Measurements from ENCODE around the gene KLF7.

The KLF7 gene

DNA sequence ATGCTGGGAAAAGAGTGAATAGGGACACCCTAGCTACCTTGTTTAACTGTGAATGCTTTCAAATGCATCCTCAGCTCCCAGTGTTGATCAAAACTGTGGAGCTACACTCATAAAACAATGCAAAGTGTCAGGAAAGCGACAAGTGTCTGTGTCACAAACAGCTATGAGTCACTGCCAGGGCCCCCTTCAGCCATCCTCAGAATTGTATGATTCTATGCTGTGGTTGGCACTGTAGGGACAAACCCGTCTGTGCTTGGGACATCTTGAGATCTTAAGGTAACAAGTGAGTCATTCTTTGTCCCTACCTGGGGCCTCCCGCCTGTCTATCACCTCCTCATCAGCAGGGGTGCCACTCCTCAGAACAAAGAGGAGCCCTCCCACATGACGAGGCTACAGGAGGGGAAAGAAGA, 42.4 kb downstream of the KLF7 start:
- TF ChIP-seq POLR2AphosphoS5 (IDR thresholded peaks at IDR 0.05; ENCODE audit: low read depth, low read length): no peak
- no peak for TF ChIP-seq SPI1 (IDR thresholded peaks at IDR 0.05; ENCODE audit: low read depth, low read length)
- no peak for TF ChIP-seq POU2F2 (IDR thresholded peaks at IDR 0.05; ENCODE audit: low read depth, low read length)
- no peak for TF ChIP-seq TAF1 (IDR thresholded peaks at IDR 0.05; ENCODE audit: low read depth, low read length)
- TF ChIP-seq POLR2A (IDR thresholded peaks at IDR 0.05; ENCODE audit: low read depth, low read length): no peak
- no peak for TF ChIP-seq PAX5 (IDR thresholded peaks at IDR 0.05; ENCODE audit: insufficient read depth, low read length, severe bottlenecking)

DNA sequence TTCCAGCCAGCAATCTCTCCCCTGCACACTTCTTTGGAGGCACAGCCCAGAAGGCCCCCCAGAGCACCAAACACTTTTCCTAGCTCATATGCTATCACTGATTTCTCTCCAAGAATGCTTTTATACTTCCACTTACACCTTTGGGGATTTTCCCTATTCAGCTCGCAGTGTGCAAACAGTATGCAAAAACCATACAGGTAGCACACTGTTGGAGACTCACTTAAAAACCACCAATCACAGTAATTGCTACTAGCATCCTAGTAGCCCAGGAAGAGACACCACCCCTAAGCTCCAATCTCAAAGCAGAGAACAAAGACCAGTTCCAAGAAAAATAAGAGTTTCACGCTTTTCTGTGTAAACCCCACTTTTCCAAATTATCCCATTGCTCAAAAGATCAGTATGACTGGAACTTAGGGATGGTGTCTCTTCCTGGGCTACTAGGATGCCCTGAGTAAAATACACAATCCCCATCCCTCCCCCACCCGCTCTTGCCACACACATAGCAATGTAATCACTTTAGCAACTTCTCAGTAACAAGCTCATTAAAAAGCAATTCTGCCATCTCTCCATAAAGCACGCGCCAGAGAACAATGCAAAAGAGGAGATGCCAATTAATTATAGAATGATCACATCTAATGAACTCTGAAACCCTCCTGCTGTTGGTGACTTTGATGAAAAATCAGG, 43.0 kb downstream of the KLF7 start:
- TF ChIP-seq TAF1 (IDR thresholded peaks at IDR 0.05; ENCODE audit: low read depth, low read length) (no peak), POLR2AphosphoS5 (IDR thresholded peaks at IDR 0.05; ENCODE audit: low read depth, low read length) (no peak)
- FAIRE-seq (no peak), DNase-seq (ENCODE audit: insufficient read length, low spot score) (no peak)

More for the DNA sequence above, 42.4 kb downstream of the KLF7 start:
- FAIRE-seq (no peak), DNase-seq (ENCODE audit: insufficient read length, low spot score) (no peak)

DNA sequence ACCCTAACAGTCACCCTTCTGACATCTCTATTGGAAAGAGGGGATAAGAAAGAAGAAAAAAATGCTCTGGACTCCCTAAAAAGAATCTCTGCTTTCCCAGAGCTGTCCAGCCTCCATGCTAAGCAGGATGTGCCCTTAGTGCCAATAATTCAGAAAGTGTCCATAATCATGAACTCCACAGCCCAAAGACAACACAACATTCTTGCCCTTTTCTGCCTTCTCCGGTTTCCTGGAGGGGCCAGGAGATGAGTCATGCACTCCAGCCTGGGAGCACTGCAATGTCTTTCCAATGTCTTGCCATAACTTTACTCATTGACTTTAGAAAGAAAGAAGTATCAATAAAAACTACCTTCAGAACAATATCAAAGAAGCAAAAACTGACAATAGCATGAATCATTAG, 44.0 kb downstream of the KLF7 start:
- no peak for FAIRE-seq
- no peak for TF ChIP-seq SPI1 (IDR thresholded peaks at IDR 0.05; ENCODE audit: low read depth, low read length)
- no peak for TF ChIP-seq TAF1 (IDR thresholded peaks at IDR 0.05; ENCODE audit: low read depth, low read length)
- no peak for TF ChIP-seq POU2F2 (IDR thresholded peaks at IDR 0.05; ENCODE audit: low read depth, low read length)
- TF ChIP-seq PAX5 (IDR thresholded peaks at IDR 0.05; ENCODE audit: insufficient read depth, low read length, severe bottlenecking): no peak
- no peak for TF ChIP-seq POLR2AphosphoS5 (IDR thresholded peaks at IDR 0.05; ENCODE audit: low read depth, low read length)
- DNase-seq (ENCODE audit: insufficient read length, low spot score): no peak

DNA sequence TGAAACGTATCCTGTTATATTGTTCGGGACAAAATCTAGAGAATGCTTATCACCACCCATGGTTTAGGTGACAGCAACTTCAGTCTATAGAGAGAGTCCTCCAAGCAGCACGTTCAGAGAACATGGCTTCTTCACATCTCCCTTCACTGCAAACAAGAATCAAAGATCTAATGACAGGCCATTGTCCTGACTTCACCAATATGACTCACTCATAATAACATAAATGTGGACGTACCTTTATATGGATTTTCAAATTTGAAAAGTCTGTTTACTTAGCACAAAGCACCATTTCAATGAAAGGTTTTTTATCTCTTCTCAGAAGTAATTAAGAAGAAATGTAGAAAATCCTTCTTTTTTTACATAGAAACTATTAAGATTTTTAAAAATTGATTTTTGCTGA, 46.7 kb downstream of the KLF7 start:
- DNase-seq (ENCODE audit: insufficient read length, low spot score): no peak
- FAIRE-seq: no peak
- TF ChIP-seq POLR2A (IDR thresholded peaks at IDR 0.05; ENCODE audit: low read depth, low read length) (no peak), SPI1 (IDR thresholded peaks at IDR 0.05; ENCODE audit: low read depth, low read length) (no peak), PAX5 (IDR thresholded peaks at IDR 0.05; ENCODE audit: insufficient read depth, low read length, severe bottlenecking) (no peak), POLR2AphosphoS5 (IDR thresholded peaks at IDR 0.05; ENCODE audit: low read depth, low read length) (no peak), TAF1 (IDR thresholded peaks at IDR 0.05; ENCODE audit: low read depth, low read length) (no peak), POU2F2 (IDR thresholded peaks at IDR 0.05; ENCODE audit: low read depth, low read length) (no peak)

DNA sequence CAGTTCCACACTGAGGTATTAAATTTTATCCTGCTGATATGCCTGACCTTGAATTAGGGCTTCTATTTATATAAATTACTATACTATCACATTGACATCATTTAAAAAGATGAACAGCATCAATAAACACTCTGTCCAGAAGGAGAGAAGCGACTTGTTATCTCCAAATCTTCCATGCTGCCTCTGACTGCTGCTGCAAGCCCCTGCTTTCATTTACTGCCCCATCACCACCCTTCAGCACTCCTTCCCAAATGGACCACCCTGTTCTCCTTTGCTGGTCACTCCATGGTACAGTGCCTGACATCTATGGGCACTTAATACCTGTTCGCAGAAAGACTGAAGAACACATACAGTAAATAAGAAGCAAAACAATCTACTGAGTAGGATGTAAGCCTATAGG, 48.1 kb downstream of the KLF7 start:
- TF ChIP-seq POLR2A (IDR thresholded peaks at IDR 0.05; ENCODE audit: low read depth, low read length) (no peak), POLR2AphosphoS5 (IDR thresholded peaks at IDR 0.05; ENCODE audit: low read depth, low read length) (no peak), SPI1 (IDR thresholded peaks at IDR 0.05; ENCODE audit: low read depth, low read length) (no peak), POU2F2 (IDR thresholded peaks at IDR 0.05; ENCODE audit: low read depth, low read length) (no peak), PAX5 (IDR thresholded peaks at IDR 0.05; ENCODE audit: insufficient read depth, low read length, severe bottlenecking) (no peak), TAF1 (IDR thresholded peaks at IDR 0.05; ENCODE audit: low read depth, low read length) (no peak)
- no peak for DNase-seq (ENCODE audit: insufficient read length, low spot score)
- peak; percentile 16 for FAIRE-seq

DNA sequence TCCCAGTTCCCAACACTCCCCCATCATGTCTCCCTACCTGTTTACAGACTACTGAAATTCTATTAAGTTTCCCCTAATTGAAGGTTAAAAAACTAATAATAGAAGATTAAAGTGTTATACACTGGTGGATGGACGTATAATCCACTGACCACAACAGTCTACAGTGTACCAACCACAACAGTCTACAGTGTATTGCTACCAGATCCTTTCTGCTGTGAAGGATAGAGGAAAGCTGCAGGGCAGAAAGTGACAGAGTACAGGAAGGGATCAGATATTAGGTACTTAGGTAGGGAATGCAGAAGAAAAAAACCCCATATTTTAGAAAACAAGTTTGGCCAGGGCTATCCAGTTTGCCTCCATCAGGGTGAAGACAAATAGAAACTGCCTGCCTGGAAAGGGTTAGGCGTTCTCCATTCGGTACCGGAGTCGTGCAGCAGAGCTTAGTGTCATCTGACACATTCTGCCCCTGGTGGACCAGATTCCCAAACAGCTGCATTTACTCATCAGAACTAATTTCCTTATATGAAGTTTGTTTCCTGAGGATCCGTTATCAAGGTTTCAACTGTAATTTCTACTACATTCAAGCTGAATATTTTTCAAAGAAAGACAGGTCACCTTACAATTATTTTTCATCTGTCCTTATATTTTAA, 49.9 kb downstream of the KLF7 start:
- TF ChIP-seq SPI1 (IDR thresholded peaks at IDR 0.05; ENCODE audit: low read depth, low read length) (no peak), TAF1 (IDR thresholded peaks at IDR 0.05; ENCODE audit: low read depth, low read length) (no peak), POU2F2 (IDR thresholded peaks at IDR 0.05; ENCODE audit: low read depth, low read length) (no peak), POLR2AphosphoS5 (IDR thresholded peaks at IDR 0.05; ENCODE audit: low read depth, low read length) (no peak), POLR2A (IDR thresholded peaks at IDR 0.05; ENCODE audit: low read depth, low read length) (no peak), PAX5 (IDR thresholded peaks at IDR 0.05; ENCODE audit: insufficient read depth, low read length, severe bottlenecking) (no peak)
- DNase-seq (ENCODE audit: insufficient read length, low spot score) (no peak), FAIRE-seq (no peak)

DNA sequence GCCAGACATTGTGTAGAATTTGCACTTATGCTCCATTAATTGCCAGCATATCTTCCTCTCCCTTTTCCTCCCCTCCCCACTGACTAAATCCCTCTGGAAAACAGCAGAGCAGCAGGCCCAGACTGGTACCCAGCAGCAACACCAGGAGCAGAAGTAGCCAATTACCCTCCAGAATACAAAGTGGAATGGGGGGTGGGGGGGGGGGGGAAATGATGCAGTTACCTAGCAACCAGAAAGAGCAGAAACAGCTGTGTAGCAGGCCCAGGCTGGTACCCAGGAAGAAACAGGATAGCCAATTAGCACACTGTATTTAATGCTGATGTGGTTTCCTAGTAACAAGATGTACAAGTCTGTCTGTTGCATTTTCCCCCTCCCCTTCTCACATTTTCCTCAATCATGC, 52.3 kb downstream of the KLF7 start:
- FAIRE-seq: no peak
- no peak for TF ChIP-seq POLR2AphosphoS5 (IDR thresholded peaks at IDR 0.05; ENCODE audit: low read depth, low read length)
- no peak for TF ChIP-seq TAF1 (IDR thresholded peaks at IDR 0.05; ENCODE audit: low read depth, low read length)
- TF ChIP-seq POLR2A (IDR thresholded peaks at IDR 0.05; ENCODE audit: low read depth, low read length): no peak
- TF ChIP-seq POU2F2 (IDR thresholded peaks at IDR 0.05; ENCODE audit: low read depth, low read length): no peak
- no peak for TF ChIP-seq PAX5 (IDR thresholded peaks at IDR 0.05; ENCODE audit: insufficient read depth, low read length, severe bottlenecking)
- TF ChIP-seq SPI1 (IDR thresholded peaks at IDR 0.05; ENCODE audit: low read depth, low read length): no peak
- no peak for DNase-seq (ENCODE audit: insufficient read length, low spot score)

DNA sequence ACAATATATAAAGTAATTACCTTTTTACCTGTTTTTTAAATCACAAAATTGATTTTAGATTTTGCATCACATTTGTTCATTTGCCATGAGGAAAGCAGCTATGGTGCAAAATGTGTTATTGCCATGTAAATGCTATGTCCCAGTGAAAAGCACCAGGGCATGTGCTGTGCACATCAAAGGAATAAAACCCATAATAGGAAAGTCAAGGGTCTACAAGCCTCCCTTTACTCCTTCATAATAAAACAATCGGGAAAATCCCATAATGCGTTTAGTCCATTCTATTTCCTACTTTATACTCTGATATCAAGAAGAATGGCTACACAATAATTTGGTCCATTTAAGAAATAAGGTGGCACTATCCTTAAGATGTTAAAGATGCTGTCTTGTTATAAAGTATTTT, 53.0 kb downstream of the KLF7 start:
- FAIRE-seq: no peak
- no peak for DNase-seq (ENCODE audit: insufficient read length, low spot score)
- TF ChIP-seq POLR2A (IDR thresholded peaks at IDR 0.05; ENCODE audit: low read depth, low read length): no peak
- TF ChIP-seq TAF1 (IDR thresholded peaks at IDR 0.05; ENCODE audit: low read depth, low read length): no peak
- TF ChIP-seq PAX5 (IDR thresholded peaks at IDR 0.05; ENCODE audit: insufficient read depth, low read length, severe bottlenecking): no peak
- no peak for TF ChIP-seq SPI1 (IDR thresholded peaks at IDR 0.05; ENCODE audit: low read depth, low read length)
- TF ChIP-seq POLR2AphosphoS5 (IDR thresholded peaks at IDR 0.05; ENCODE audit: low read depth, low read length): no peak
- TF ChIP-seq POU2F2 (IDR thresholded peaks at IDR 0.05; ENCODE audit: low read depth, low read length): no peak

DNA sequence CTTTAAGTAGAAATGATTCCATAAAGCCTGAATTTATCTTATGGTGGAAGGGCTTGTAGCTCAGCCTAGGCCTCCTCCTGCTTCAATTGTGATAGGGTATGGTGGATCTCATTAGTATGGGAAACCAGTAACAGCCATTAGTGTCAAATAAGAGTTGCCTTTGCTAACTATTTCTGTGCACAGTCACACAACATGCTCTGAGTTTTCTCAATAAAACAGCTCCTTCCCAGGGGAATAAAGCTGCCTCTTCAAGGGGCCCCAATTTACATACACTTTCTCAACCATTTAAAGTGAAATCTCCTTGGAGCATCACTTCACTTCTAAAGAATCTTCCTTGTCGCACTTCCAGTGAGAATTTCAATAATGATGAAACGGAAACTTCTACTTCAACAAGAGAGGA, 53.4 kb downstream of the KLF7 start:
- no peak for FAIRE-seq

More for the DNA sequence above, 53.4 kb downstream of the KLF7 start:
- TF ChIP-seq POLR2AphosphoS5 (IDR thresholded peaks at IDR 0.05; ENCODE audit: low read depth, low read length) (no peak), POLR2A (IDR thresholded peaks at IDR 0.05; ENCODE audit: low read depth, low read length) (no peak), SPI1 (IDR thresholded peaks at IDR 0.05; ENCODE audit: low read depth, low read length) (no peak), POU2F2 (IDR thresholded peaks at IDR 0.05; ENCODE audit: low read depth, low read length) (no peak), TAF1 (IDR thresholded peaks at IDR 0.05; ENCODE audit: low read depth, low read length) (no peak), PAX5 (IDR thresholded peaks at IDR 0.05; ENCODE audit: insufficient read depth, low read length, severe bottlenecking) (no peak)
- DNase-seq (ENCODE audit: insufficient read length, low spot score): no peak

All from GM12891 (cell line).